ENCODE measurements around the gene EXD2. TPM values are rescaled to one million over a fixed set of nuclear protein-coding genes. Genes with fewer than 3 reads are reported as not detected.

EXD2 gene
- total RNA-seq, 4 donors from 2014 or later: 14.9 to 28.0 (median 18.1) TPM

GRCh38 chr14:69237142-69237541 is 45.8 kb downstream of the EXD2 start:
- TF ChIP-seq POLR2A (IDR thresholded peaks at IDR 0.05) (no peak), CTCF (IDR thresholded peaks at IDR 0.05) (no peak)
- no peak overlapping the region for H3K4me3 ChIP-seq (ENCODE audit: low read depth, poor library complexity, severe bottlenecking)
- intact Hi-C loops (cut with DNase I; ENCODE audit: low total_unique reads): no loop called here
- 88 to 100% methylated on average over 1 of the region's 1 CpG for WGBS, 2 donors
- no peak for DNase-seq (ENCODE audit: low spot score in 2 of 2)

GRCh38 chr14:69237584-69237983 is 46.3 kb downstream of the EXD2 start:
- intact Hi-C loops (cut with DNase I; ENCODE audit: low total_unique reads): no loop called here
- WGBS, 2 donors: 92% methylated on average over 12 of the region's 12 CpGs
- no peak overlapping the region for H3K4me3 ChIP-seq (ENCODE audit: low read depth, poor library complexity, severe bottlenecking)
- DNase-seq (ENCODE audit: low spot score in 2 of 2): no peak
- TF ChIP-seq POLR2A (IDR thresholded peaks at IDR 0.05) (no peak), CTCF (IDR thresholded peaks at IDR 0.05) (no peak)

GRCh38 chr14:69238883-69239282 is 47.6 kb downstream of the EXD2 start:
- TF ChIP-seq CTCF (IDR thresholded peaks at IDR 0.05) (no peak), POLR2A (IDR thresholded peaks at IDR 0.05) (no peak)
- no peak for DNase-seq (ENCODE audit: low spot score in 2 of 2)
- no peak overlapping the region for H3K4me3 ChIP-seq (ENCODE audit: low read depth, poor library complexity, severe bottlenecking)
- intact Hi-C loops (cut with DNase I; ENCODE audit: low total_unique reads): no loop called here
- 95 to 96% methylated on average over 4 of the region's 4 CpGs for WGBS, 2 donors

- no peak for DNase-seq (ENCODE audit: low spot score in 2 of 2)
- WGBS, 2 donors: 84 to 91% methylated on average over 13 of the region's 13 CpGs
- H3K4me3 ChIP-seq (ENCODE audit: low read depth, poor library complexity, severe bottlenecking): no peak overlapping the region
- intact Hi-C loops (cut with DNase I; ENCODE audit: low total_unique reads): loop anchor here (5.0 to 10.0 kb wide), 3 partner anchors 116 to 818 kb away; no protein-coding TSS in a partner anchor
- TF ChIP-seq POLR2A (IDR thresholded peaks at IDR 0.05): no peak
- no peak for TF ChIP-seq CTCF (IDR thresholded peaks at IDR 0.05)
These were observed 49.4 kb downstream of the EXD2 start for GRCh38 chr14:69240527-69241173.

- intact Hi-C loops (cut with DNase I; ENCODE audit: low total_unique reads): loop anchor here (5.0 to 10.0 kb wide), 3 partner anchors 117 to 819 kb away; no protein-coding TSS in a partner anchor
- no peak overlapping the region for H3K4me3 ChIP-seq (ENCODE audit: low read depth, poor library complexity, severe bottlenecking)
- WGBS, 2 donors: 75 to 79% methylated on average over 2 of the region's 2 CpGs
- DNase-seq (ENCODE audit: low spot score in 2 of 2): no peak
- TF ChIP-seq CTCF (IDR thresholded peaks at IDR 0.05) (no peak), POLR2A (IDR thresholded peaks at IDR 0.05) (no peak)
These were observed 50.3 kb downstream of the EXD2 start for GRCh38 chr14:69241577-69241976.

Measured in lower leg skin (tissue), 4 donors.